ENCODE results near the gene SLC9A3.

The SLC9A3 gene

DNA sequence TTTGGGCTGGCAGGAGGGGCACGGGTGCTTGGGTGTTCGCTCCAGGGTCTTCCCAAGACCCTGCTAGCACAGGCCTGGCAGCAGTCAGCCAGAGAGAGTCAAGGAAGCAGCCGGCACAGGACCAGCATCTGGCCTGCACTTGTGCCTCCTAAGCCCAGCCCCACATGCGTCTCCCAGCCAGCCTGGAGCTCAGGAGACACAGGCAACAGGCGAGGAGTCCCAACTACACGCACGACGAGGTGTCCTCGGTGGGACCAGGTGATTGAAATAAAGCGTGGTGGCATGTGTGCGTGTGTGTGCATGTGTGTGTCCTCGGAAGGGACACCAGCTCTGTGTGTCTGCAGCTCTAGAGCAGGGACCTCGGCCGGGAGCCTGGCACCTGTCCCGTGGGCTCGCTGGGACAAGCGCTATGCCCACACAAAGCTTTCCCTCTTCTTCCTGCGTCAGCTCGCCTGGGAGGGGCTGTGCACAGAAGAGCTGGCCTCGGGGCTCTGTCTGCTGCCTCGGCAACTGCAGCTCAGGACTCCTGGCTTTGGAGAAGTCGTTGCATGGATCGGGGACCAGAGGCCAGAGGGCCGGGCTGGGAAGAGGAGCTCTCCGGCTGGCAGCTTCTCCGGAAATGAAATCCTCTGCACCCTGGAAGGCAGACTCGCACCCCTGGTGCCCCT is 14.7 kb upstream of the SLC9A3 start:
- no peak for DNase-seq (ENCODE audit: low read depth)

DNA sequence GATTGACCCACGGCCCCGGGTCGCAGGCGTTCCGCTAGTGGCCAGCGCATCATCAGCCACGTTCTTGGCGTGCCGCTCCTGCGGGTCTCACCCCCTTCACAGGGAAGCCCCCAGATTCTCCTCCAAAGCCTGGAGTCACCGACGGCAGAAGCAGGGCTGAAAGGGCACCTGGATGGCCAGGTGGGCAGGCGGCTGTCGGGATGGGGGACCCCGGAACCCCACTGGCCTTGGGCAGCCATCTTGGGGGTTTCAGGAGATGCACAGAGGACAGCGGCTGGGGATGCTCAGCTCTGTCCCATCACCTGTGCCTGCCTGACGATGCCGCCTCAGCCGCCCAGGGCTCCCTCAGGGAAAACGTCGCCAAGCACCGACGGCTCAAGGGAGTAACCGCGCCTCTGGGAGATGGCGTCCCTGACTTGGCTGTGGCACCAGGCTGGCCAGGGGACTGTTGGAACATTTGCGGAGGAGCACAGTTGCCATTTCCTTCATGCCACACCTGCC is 14.1 kb upstream of the SLC9A3 start:
- no peak for DNase-seq (ENCODE audit: low read depth)

DNA sequence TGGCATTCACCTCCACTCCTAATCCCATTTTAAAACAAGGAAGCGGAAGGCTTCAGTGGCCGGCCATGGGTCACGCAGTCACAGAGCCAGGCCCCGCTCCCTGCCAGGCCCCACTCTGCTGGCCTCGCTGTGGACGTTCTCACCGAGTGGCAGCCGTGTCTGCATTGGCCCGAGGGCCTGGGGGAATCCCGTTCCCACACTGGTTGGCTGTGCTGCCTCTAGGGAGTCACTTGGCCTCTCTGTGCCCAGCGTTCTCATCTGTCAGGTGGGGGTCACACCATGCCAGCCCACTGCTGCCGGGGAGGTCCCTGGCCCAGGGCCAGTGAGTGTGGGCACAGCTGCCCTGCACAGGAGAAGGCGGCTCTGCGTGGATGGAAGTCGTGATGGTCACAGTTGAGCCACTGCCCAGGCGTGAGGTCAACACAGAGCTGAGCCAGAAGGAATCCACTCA is 13.4 kb upstream of the SLC9A3 start:
- DNase-seq (ENCODE audit: low read depth) = no peak

DNA sequence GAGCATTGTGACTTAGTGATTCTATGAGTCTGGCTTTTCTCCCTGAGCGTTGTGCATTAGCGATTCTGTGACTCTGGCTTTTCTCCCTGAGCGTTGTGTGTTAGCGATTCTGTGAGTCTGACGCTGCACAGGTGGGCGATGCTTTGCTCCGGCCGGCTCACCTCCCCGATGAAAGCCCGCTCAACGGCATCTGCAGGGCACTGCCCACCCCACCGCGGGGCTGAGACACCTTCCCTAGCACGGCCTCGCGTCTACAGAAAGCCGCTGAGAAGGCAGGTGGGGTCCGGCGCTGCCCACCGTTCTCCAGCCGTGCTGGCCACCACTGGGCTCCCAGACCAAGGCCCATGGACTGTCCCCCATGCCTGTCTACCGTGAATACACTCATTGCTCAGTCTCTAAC is 12.8 kb upstream of the SLC9A3 start:
- no peak for DNase-seq (ENCODE audit: low read depth)

DNA sequence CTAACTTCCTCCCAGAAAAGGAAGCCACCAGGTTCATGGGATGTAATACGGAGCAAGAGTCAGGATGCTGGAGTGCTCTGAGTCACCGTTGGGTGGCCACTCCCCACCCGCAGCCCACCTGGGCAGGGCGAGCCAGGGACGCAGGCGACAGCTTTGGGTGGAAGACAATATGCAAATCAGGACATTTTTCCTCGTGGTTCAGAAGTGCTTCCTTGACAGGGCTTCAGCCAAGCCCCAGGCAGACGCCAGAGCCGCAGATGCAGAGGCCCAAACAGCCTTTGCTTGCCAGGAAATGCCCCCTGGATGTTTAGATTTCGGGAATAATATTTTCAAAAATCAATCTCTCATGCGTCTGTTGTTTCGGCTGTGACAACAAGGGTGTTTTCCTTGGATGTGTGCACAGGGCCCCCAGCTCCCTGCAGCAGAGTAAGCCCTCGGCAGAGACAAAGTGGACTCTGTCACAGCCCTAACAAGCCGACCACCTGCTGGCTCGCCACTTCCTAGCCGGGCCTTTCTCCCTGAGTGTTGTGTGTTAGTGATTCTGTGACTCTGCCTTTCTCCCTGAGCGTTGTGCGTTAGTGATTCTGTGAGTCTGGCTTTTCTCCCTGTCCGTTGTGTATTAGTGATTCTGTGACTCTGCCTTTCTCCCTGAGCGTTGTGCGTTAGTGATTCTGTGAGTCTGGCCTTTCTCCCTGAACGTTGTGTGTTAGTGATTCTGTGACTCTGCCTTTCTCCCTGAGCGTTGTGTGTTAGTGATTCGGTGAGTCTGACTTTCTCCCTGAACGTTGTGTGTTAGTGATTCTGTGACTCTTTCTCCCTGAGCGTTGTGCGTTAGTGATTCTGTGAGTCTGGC is 11.8 kb upstream of the SLC9A3 start:
- no peak for DNase-seq (ENCODE audit: low read depth)

DNA sequence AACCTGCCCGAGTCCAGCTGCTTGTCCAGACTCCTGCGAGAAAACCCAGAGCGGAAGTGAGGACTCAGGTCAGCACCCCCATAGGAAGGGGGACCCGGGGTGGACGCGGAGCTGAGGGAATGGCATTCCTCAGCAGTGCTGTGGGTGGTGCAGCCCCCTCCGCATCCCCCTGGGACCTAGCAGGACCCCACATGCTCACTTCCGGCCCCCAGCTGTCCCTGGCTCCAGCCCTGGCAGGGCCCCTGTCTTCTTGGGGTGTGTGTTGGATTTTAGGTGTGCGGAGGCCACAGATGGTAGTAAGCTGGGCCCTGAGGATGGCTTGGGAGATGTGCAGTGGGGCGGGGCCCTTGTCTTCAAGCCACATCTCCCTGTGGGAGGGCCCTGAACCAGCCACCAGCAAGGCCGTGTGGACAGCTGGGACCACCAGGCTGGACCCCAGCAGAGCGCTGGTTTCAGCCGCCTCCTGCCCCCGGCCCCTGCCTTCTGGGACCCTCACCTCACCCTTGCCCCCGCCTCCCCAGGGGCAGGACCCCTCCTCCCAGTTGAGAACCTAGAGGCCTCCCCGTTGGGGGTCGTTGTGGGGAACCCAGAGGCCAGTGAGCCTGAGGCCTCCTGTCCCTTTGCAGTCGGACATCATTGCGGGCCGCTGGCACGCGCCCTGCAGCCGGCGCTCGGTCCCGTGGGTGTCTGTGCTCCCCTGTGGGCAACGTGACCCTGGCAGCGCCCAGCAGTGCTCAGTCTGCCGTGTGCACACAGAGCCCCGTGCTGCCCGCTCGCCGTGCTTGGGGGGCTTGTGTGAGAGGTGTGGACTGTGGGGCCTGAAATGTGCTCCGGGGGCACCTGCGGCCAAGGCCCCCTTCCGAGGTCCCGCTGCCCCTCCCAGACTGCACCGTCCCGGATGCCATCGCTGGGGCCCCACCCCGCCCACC is 10.8 kb upstream of the SLC9A3 start:
- DNase-seq (ENCODE audit: low read depth) = no peak

DNA sequence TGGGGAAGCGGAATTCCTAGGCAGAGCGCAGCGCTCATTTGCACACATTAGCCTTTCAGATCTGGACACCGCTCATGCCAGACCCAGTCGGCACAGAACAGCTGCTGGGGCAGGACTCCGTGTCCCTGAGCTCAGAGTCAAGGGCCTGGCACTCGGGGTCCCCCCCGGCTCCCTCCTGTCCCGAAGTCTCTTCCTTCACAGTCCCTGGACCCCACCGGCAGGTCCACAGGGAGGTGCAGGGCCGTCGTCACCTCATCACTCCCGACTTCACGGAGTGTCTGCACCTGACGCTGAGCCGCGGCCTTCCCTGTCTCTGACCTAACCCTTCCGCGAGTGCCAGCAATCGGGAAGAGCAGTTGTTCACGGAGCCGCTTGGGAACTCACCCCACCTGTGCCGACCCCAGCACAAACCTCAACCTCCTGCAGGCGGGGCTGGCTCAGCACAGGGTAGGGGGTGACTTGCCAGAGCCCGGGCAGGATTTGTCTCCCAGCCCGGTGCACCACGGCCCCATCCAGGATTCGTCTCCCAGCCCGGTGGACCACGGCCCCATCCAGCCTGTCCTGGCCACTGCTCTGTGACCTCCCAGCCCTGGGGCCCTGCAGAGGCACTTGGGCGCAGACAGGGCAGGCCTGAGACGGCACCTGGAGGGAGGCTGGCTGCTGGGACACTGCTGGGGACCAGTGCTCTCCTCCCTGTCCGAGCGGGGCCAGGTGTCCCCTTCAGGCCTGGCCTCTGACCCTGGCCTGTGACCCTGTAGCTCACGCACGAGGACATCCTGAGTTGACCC is 9.9 kb upstream of the SLC9A3 start:
- no peak for DNase-seq (ENCODE audit: low read depth)

DNA sequence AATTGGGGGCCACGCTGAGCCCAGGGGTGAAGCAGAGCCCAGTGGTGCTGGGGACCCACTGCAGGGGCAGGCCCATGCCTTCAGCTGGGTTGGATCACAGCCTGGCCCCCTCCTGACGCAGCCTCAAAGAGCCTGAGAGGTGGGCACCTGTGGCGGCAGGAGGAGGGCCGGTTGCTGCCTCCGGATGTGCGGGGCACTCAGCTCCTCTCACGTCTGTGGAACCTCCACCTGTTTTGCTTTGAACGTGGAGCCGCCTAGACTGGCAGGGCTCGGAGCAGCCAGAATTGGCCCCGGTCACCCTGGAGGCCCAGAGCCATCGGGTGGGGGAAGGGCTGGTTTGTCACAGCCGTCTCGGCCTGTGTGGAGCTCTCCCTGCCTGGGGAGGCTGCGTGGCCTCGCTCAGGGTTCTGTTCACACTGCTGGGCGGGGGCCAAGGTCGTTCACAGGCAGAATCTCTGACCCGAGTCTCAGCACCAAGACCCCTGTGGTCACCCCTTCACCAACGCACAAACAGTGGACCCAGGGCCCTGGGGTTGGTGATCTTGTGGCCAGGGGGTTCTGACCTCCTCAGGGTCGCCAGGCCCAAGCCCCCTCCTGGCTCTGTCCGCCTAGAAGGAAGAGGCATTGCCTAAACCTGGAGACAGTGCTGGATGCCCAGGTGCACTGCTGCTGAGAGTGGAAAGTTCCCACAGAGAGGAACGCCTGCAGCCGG is 9.2 kb upstream of the SLC9A3 start:
- DNase-seq (ENCODE audit: low read depth) = no peak

DNA sequence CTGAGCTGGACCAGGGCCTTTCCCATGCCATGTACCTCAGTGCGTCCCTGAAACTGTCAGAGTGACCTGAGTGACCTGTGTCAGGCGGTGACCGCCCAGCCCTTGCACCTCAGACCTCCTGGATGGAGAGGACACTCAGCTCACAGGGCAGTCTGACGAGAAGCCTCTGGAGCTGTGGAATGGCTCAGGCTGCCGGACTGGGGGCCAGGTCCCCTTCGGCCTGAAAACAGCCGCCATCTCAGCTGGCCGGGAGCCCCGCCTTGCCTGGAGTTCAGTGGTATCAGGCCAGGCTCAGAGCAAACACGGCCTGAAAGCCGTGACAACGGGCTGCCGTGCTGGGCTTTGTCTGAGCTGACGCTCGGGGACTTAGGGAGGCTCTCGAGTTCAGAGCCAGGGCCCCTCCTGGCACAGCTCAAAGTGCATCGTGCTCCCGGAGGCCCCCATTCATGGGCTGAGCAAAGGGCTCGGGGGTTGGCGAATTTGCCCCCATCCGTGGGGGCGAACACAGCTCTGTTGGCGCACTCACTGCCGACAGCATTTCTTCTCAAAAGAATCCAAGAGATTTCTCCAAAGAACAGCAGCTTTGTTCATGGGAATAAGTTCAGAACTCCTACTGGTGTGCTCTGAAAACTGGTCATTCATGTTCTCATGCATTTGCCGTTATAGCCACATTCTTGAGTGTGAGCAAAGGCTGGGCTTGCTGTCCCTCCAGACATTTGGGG is 8.4 kb upstream of the SLC9A3 start:
- DNase-seq (ENCODE audit: low read depth) = no peak

DNA sequence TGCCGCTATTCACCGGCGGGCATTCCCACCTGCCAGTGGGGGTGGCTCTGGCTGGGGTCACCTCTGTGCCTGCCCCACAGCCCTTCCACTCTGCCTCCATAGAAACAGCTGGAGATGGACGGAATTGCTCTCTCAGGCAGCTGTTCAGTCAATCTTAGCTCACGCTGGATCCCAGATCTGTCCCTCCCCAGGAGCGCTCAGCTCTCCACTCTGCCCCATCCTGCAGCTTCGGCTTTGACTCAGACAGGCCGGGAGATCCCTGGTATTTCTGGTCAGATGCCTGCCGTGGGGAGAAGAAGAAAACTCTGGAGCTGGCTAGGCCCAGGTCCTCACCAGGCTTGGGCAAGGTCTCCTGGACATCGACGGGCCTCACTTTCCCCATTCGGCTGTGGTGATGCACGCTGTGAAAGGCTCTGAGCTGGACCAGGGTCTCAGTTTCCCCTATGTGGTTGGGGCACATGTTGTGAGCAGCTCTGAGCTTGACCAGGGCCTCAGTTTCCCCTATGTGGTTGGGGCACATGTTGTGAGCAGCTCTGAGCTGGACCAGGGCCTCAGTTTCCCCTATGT is 7.6 kb upstream of the SLC9A3 start:
- no peak for DNase-seq (ENCODE audit: low read depth)

DNA sequence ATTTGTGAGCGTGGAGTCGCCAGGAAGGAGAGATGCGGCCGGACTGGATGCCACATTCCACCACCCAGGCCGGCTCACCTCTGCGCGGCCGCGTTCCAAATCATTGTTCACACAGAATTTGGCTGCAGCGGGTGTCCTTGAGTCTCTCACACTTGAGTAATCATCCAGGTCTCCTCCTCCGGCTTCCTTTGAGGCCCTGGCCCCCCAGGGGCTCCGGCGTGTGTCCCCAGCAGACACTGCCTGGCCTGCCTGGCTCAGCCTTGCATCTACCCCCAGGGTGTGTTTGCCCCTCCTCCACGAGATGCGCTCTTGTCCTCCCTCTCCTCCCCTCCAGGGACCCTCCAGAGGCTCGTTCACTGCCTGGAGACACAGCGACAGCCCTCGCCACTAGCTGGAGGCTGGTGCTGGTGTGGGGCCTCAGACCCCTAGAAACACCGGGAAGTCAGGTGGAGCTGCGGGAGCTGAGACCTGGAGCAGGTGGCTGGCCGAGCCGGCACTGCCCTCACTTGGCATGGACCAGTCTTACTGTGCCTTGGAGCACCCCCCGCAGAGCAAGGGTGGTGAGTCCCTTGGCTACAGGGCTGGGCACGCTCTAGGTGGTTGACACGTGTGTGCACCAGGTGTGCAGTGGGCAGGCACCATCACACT is 7.0 kb upstream of the SLC9A3 start:
- no peak for DNase-seq (ENCODE audit: low read depth)

DNA sequence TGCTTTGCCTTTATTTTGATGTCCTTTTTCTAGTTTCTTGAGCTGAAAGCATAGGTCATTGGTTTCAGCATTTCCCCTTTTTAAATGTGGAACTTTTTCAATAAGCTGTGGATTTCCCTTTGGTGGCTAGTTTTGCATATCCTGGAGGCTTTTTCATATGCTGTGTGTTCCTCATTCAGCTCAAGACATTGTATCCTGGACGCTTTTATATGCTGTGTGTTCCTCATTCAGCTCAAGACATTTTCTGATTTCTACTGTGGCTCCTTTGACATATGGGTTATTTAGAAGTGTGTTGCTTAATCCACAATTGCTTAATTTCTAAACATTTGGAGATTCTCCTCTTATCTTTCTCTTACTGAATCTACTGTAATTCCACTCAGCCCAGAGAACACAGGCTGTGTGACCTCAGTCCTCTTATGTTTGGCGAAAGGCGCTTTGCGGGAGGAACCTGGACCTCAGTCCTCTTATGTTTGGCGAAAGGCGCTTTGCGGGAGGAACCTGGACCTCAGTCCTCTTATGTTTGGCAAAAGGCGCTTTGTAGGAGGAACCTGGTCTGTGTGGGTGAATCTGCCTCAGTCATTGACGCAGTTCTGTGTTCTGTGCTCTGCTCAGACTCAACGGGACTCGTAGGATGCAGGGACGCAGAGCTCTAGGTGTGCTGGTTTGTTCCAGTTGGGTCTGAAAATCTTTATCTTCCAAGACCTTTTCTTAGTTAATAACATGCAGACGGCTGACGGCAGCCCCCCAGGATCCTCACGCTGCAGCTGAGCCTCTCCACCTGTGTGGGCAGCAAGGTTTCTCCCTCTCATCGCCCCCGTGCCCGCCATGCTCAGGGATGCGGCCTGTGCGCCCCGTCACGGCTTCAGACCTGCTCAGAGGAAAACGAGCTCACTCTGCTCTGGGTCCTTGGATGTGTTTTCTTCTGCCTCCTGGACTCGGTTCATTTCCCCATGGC is 6.0 kb upstream of the SLC9A3 start:
- no peak for DNase-seq (ENCODE audit: low read depth)

DNA sequence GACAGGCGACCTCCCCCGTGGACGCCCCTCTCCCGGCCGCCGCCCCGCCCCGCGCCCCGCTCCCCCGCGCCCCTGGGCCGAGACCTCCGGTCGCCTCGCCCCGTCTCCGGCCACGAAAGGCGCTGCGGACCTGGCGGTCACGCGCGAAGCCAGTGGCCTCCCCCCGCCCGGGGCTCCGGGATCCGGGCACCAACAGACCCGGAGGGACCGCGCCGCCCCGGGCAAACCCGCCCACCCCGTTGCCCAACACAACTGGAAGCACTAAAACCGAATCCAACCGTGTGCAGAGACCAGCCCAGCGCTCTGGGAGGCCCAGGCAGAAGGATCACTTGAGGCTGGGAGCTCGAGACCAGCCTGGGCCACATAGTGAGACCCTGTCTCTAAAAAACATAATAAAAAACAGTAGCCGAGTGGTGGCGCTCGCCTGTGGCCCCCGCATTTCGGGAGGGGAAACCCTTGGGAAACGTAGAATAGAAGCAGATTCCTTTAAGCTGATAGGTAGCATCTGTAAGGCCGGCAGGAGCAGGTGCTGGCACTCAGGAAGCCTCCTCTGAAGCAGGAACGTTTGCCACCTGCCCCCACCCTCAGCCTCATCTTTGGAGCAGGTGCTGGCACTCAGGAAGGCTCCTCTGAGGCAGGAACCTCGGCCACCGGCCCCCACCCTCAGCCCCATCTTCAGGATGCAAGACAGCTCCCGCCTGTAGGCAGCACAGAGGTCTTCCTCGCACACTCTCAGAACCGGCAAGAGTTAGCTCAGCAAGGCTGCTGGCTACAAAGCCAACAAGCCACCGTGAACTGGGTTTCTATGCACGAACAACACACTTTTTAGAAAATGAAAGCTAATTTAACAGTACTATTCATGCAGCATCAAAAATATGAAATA is 4.6 kb upstream of the SLC9A3 start:
- DNase-seq (ENCODE audit: low read depth) = no peak

DNA sequence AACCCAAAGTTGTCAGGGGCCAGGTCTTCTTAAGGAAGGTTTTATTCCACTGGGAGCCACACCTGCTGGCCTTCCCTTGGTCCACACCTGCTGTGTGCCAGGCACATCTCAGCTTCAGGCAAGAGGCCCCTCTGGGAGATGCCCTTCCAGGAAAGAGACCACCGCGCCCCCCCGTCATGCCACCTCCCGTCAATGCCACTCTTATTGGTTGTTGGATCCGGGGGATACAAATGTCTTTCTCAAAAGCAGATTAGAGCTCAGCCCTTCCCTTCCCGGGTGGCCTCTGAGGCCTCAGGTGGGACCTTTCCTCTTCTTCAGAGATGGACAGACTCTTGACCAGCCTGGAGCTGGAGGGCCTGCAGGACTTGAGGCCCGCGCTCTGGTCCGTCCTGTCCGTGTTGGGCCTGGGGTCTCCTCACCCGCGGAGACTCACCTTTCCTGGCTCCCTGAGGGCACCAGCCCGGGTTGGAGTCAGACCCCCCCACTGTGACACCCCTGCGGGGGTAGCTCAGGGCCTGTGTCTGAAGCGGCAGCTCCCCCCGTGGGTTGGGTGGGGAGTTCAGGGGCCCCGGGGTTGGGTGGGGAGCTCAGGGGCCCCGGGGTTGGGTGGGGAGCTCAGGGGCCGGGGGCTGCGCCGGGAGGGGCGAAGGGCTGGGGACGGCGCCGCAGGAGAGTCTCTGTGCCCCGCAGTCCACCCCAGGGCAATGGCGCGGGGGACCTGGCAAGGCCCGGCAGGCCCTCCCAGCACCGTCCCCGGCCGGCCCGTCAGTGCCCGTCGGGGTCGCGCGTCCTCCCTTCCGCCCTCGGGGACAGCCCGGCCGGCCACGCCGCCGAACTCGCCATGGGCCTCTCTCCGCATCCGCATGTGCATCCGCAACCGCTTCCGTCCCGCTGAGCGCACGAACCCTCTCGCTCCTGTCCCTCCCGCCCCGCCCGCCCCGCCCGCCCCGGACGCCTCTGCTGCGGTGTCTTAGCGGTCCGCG is 3.7 kb upstream of the SLC9A3 start:
- DNase-seq (ENCODE audit: low read depth) = no peak

DNA sequence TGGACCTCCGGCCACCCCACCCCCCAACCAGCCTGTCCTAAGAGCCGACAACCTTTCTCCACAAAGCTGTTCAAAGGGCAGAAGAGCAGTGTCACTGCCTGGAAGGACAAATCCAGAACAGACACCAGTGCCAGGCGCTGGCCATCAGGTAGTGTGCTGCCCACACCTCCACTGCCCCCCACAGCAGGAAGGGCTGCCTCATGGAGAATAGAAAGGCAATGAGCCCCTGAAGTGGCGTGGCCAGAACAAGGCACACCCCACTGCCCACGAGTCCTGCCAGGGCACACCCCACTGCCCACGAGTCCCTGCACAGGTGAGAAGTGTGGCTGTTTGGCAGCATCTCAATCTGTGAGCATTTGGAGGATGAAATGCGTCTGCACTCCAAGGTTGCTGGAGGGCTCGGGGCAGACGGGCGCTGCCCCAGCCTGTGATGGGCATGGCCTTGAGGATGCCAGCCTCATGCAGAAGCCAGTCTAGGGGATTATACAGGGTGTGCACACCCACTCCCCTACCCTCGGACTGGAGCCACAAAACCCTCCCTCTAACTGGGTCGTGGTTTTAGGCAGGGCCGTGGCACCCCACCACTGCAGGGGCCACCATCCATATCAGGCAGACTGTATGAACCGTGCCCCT is 2.3 kb upstream of the SLC9A3 start:
- no peak for DNase-seq (ENCODE audit: low read depth)
